Fibroblast of lung (primary cell): Measurements from ENCODE around the gene ZFP36L1.

Experiments
- CTCF ChIP-seq, 2 donors: IDR thresholded peaks in 1 of 2; conservative IDR thresholded peaks in 1 of 2; 1 replicate in 1 of 2; 2 replicates in 1 of 2; pipeline ENCODE4 v1.5.1; 2011 to 2012; ENCODE audit warnings: low read length in 2 of 2, control low read depth in 1 of 2, inconsistent platforms in 1 of 2, low read depth in 1 of 2, mild to moderate bottlenecking in 1 of 2
- EZH2 ChIP-seq: IDR thresholded peaks from 2 replicates; pipeline ENCODE4 v1.5.1; 2012; ENCODE audit warnings: low read length, control low read depth, mild to moderate bottlenecking; ENCODE audit errors: missing control alignments

GRCh38 chr14:68768316-68768715, 24.6 kb downstream of the ZFP36L1 start:
- TF ChIP-seq CTCF (conservative IDR thresholded peaks at IDR 0.05 in 1 of 2, IDR thresholded peaks at IDR 0.05 in 1 of 2; ENCODE audit: low read depth in 1 of 2, low read length in 2 of 2) (no peak), EZH2 (no peak)
